T-helper 2 cell treated with Interferon-gamma antibody and Interleukin-4, amounts not matched to agents 5 μg/mL and 100 μg/mL, for 36 hours (primary cell): ENCODE results near the gene NES.

Source experiments
- DNase-seq: peaks from one replicate; pipeline ENCODE4 v3.0.0; 2021; ENCODE audit warnings: low spot score
- H3K27ac Mint-ChIP-seq: one replicate; pipeline ENCODE4 v1.8.0; 2021; ENCODE audit warnings: mild to moderate bottlenecking, mixed read lengths
- H3K27me3 Mint-ChIP-seq: one replicate; pipeline ENCODE4 v1.8.0; 2021; ENCODE audit warnings: low read depth, mixed read lengths
- H3K36me3 Mint-ChIP-seq: one replicate; pipeline ENCODE4 v1.8.0; 2021; ENCODE audit warnings: low read depth, mixed read lengths
- H3K4me1 Mint-ChIP-seq: one replicate; pipeline ENCODE4 v1.8.0; 2021; ENCODE audit warnings: low read depth, mixed read lengths
- H3K4me3 Mint-ChIP-seq: one replicate; pipeline ENCODE4 v1.8.0; 2022; ENCODE audit warnings: mild to moderate bottlenecking, moderate library complexity, mixed read lengths
- H3K9me3 Mint-ChIP-seq: one replicate; pipeline ENCODE4 v1.8.0; 2021; ENCODE audit warnings: mixed read lengths

The NES gene

GRCh38 chr1:156694690-156694962, 17.4 kb upstream of the NES start:
- peak overlapping the region; percentile 55 for H3K27ac Mint-ChIP-seq
- H3K36me3 Mint-ChIP-seq, result no peaks in the 10 kb centered on the region
- H3K9me3 Mint-ChIP-seq, result no peaks in the 10 kb centered on the region
- peaks cover 11% of the 10 kb centered on the region for H3K4me1 Mint-ChIP-seq
- no peak overlapping the region for H3K4me3 Mint-ChIP-seq
- peaks cover 52% of the 10 kb centered on the region for H3K27me3 Mint-ChIP-seq
- no peak for DNase-seq

- Mint-ChIP-seq H3K9me3 (no peaks in the 10 kb centered on the region), H3K4me3 (no peak overlapping the region), H3K4me1 (peaks cover 13% of the 10 kb centered on the region), H3K36me3 (no peaks in the 10 kb centered on the region), H3K27ac (peak overlapping the region; percentile 55), H3K27me3 (peaks cover 56% of the 10 kb centered on the region)
- DNase-seq, result no peak
Observed at GRCh38 chr1:156693848-156694689, 16.9 kb upstream of the NES start.

- H3K36me3 Mint-ChIP-seq, result no peaks in the 10 kb centered on the region
- H3K9me3 Mint-ChIP-seq, result no peaks in the 10 kb centered on the region
- no peak overlapping the region for H3K27ac Mint-ChIP-seq
- H3K27me3 Mint-ChIP-seq, result peaks cover 64% of the 10 kb centered on the region
- H3K4me1 Mint-ChIP-seq, result peaks cover 13% of the 10 kb centered on the region
- no peak for DNase-seq
- H3K4me3 Mint-ChIP-seq, result no peak overlapping the region
Observed at GRCh38 chr1:156692925-156693847, 16.0 kb upstream of the NES start.

GRCh38 chr1:156692441-156692924, 15.3 kb upstream of the NES start:
- peaks cover 13% of the 10 kb centered on the region for H3K4me1 Mint-ChIP-seq
- H3K4me3 Mint-ChIP-seq, result no peak overlapping the region
- H3K36me3 Mint-ChIP-seq, result no peaks in the 10 kb centered on the region
- H3K9me3 Mint-ChIP-seq, result no peaks in the 10 kb centered on the region
- DNase-seq, result no peak
- H3K27ac Mint-ChIP-seq, result no peak overlapping the region
- peaks cover 64% of the 10 kb centered on the region for H3K27me3 Mint-ChIP-seq

GRCh38 chr1:156691665-156692440, 14.6 kb upstream of the NES start:
- no peaks in the 10 kb centered on the region for H3K9me3 Mint-ChIP-seq
- DNase-seq, result no peak
- peaks cover 61% of the 10 kb centered on the region for H3K27me3 Mint-ChIP-seq

GRCh38 chr1:156691191-156691590, 14.0 kb upstream of the NES start:
- no peaks in the 10 kb centered on the region for H3K36me3 Mint-ChIP-seq
- H3K4me3 Mint-ChIP-seq, result no peak overlapping the region
- peaks cover 57% of the 10 kb centered on the region for H3K27me3 Mint-ChIP-seq
- H3K4me1 Mint-ChIP-seq, result peaks cover 13% of the 10 kb centered on the region
- no peak for DNase-seq
- no peak overlapping the region for H3K27ac Mint-ChIP-seq
- H3K9me3 Mint-ChIP-seq, result no peaks in the 10 kb centered on the region

More at GRCh38 chr1:156691665-156692440, 14.6 kb upstream of the NES start:
- peaks cover 13% of the 10 kb centered on the region for H3K4me1 Mint-ChIP-seq
- no peak overlapping the region for H3K27ac Mint-ChIP-seq
- no peak overlapping the region for H3K4me3 Mint-ChIP-seq
- H3K36me3 Mint-ChIP-seq, result no peaks in the 10 kb centered on the region

- DNase-seq, result no peak
- peaks cover 13% of the 10 kb centered on the region for H3K4me1 Mint-ChIP-seq
- H3K9me3 Mint-ChIP-seq, result no peaks in the 10 kb centered on the region
- no peak overlapping the region for H3K27ac Mint-ChIP-seq
- H3K36me3 Mint-ChIP-seq, result no peaks in the 10 kb centered on the region
- H3K27me3 Mint-ChIP-seq, result peaks cover 58% of the 10 kb centered on the region
- H3K4me3 Mint-ChIP-seq, result no peak overlapping the region
Observed at GRCh38 chr1:156690675-156691036, 13.4 kb upstream of the NES start.

- Mint-ChIP-seq H3K27ac (no peak overlapping the region), H3K4me3 (no peak overlapping the region), H3K9me3 (no peaks in the 10 kb centered on the region), H3K27me3 (peaks cover 59% of the 10 kb centered on the region), H3K4me1 (peaks cover 13% of the 10 kb centered on the region), H3K36me3 (no peaks in the 10 kb centered on the region)
- no peak for DNase-seq
Observed at GRCh38 chr1:156689953-156690674, 12.9 kb upstream of the NES start.

- H3K27ac Mint-ChIP-seq, result no peak overlapping the region
- DNase-seq, result peak; percentile 63
- H3K4me1 Mint-ChIP-seq, result peaks cover 16% of the 10 kb centered on the region
- no peaks in the 10 kb centered on the region for H3K9me3 Mint-ChIP-seq
- no peaks in the 10 kb centered on the region for H3K36me3 Mint-ChIP-seq
- peaks cover 55% of the 10 kb centered on the region for H3K27me3 Mint-ChIP-seq
- peak overlapping the region; percentile 22 for H3K4me3 Mint-ChIP-seq
Observed at GRCh38 chr1:156689035-156689952, 12.1 kb upstream of the NES start.

GRCh38 chr1:156684227-156684782, 7.1 kb upstream of the NES start:
- H3K9me3 Mint-ChIP-seq, result no peaks in the 10 kb centered on the region
- H3K27ac Mint-ChIP-seq, result no peak overlapping the region
- H3K4me1 Mint-ChIP-seq, result peaks cover 14% of the 10 kb centered on the region
- no peak overlapping the region for H3K4me3 Mint-ChIP-seq
- peaks cover 37% of the 10 kb centered on the region for H3K27me3 Mint-ChIP-seq
- peak; percentile 48 for DNase-seq
- H3K36me3 Mint-ChIP-seq, result no peaks in the 10 kb centered on the region

GRCh38 chr1:156682166-156682890, 5.1 kb upstream of the NES start:
- H3K9me3 Mint-ChIP-seq, result no peaks in the 10 kb centered on the region
- H3K27ac Mint-ChIP-seq, result no peak overlapping the region
- no peak overlapping the region for H3K4me3 Mint-ChIP-seq
- H3K36me3 Mint-ChIP-seq, result no peaks in the 10 kb centered on the region
- H3K27me3 Mint-ChIP-seq, result peaks cover 45% of the 10 kb centered on the region
- peaks cover 23% of the 10 kb centered on the region for H3K4me1 Mint-ChIP-seq
- DNase-seq, result no peak
